IPS-20b (cell line): ENCODE data around the gene NOL6.
"Not testable (repeated sequence)": the region's sequence is repeated elsewhere in the genome, so short reads cannot be mapped to it uniquely, and the experiment has no call there.

Source experiments
- H3K27ac ChIP-seq: one replicate; pipeline ENCODE4 v1.5.1; 2013; ENCODE audit warnings: low read length
- H3K27me3 ChIP-seq: 2 replicates; pipeline ENCODE4 v1.6.1; 2013; ENCODE audit warnings: mild to moderate bottlenecking, low read length, inconsistent platforms; ENCODE audit not compliant: insufficient read depth
- H3K36me3 ChIP-seq: 2 replicates; pipeline ENCODE4 v1.6.1; 2013; ENCODE audit warnings: low read depth, mild to moderate bottlenecking, inconsistent platforms, low read length, moderate library complexity; ENCODE audit not compliant: insufficient read depth
- H3K4me1 ChIP-seq: 2 replicates; pipeline ENCODE4 v1.6.1; 2013; ENCODE audit warnings: mild to moderate bottlenecking, control low read depth, inconsistent platforms, low read length, moderate library complexity; ENCODE audit not compliant: insufficient read depth
- H3K4me3 ChIP-seq: 2 replicates; pipeline ENCODE4 v1.5.1; 2013; ENCODE audit warnings: mild to moderate bottlenecking, low read length, inconsistent platforms
- H3K9ac ChIP-seq: 2 replicates; pipeline ENCODE4 v1.6.1; 2013; ENCODE audit warnings: low read depth, mild to moderate bottlenecking, inconsistent platforms, low read length, moderate library complexity
- H3K9me3 ChIP-seq: 2 replicates; pipeline ENCODE4 v1.6.1; 2013; ENCODE audit warnings: mild to moderate bottlenecking, low read depth, low read length, inconsistent platforms; ENCODE audit not compliant: insufficient read depth

Gene NOL6

GRCh38 chr9:33473643-33474352 is at the start of gene NOL6:
Gene NOL6, minus strand, starts transcription at chr9:33473924. Its CDS starts 82 bp downstream, at chr9:33473842.
- H3K4me1 ChIP-seq: peaks cover 2% of the 10 kb centered on the region; the same call in 1 of the 2 replicates
- no peak within 1 kb of the TSS for H3K27ac ChIP-seq
- peak within 1 kb of the TSS; percentile 95 for H3K4me3 ChIP-seq
- no peaks in the 10 kb centered on the region for H3K9me3 ChIP-seq
- peak within 1 kb of the TSS; percentile 92 for H3K9ac ChIP-seq
- peaks cover 37% of the 10 kb centered on the region for H3K36me3 ChIP-seq
- no peaks in the 10 kb centered on the region for H3K27me3 ChIP-seq

- H3K4me1 ChIP-seq, H3K4me3 ChIP-seq, H3K36me3 ChIP-seq, H3K9me3 ChIP-seq, H3K9ac ChIP-seq, H3K27ac ChIP-seq: not testable (repeated sequence)
- H3K27me3 ChIP-seq: peaks cover 11% of the 10 kb centered on the region; the same call in 1 of the 2 replicates
These were observed 48.1 kb upstream of the NOL6 start for GRCh38 chr9:33521861-33522260.

- not testable (repeated sequence) for H3K27ac ChIP-seq, H3K4me1 ChIP-seq, H3K4me3 ChIP-seq, H3K36me3 ChIP-seq, H3K9me3 ChIP-seq, H3K27me3 ChIP-seq, H3K9ac ChIP-seq
These were observed 44.3 kb upstream of the NOL6 start for GRCh38 chr9:33517934-33518577.

- no peaks in the 10 kb centered on the region for H3K4me1 ChIP-seq
- no peaks in the 10 kb centered on the region for H3K9me3 ChIP-seq
- H3K9ac ChIP-seq: no peak overlapping the region
- no peaks in the 10 kb centered on the region for H3K36me3 ChIP-seq
- H3K27me3 ChIP-seq: no peaks in the 10 kb centered on the region
- H3K4me3 ChIP-seq: no peak overlapping the region
- H3K27ac ChIP-seq: no peak overlapping the region
These were observed 43.6 kb upstream of the NOL6 start for GRCh38 chr9:33517373-33517772.

- H3K27me3 ChIP-seq, H3K36me3 ChIP-seq, H3K4me1 ChIP-seq, H3K9me3 ChIP-seq, H3K27ac ChIP-seq, H3K4me3 ChIP-seq, H3K9ac ChIP-seq: not testable (repeated sequence)
These were observed 42.7 kb upstream of the NOL6 start for GRCh38 chr9:33516397-33516796.

GRCh38 chr9:33515342-33515995 is 41.7 kb upstream of the NOL6 start:
- not testable (repeated sequence) for H3K9ac ChIP-seq

GRCh38 chr9:33512535-33512934 is 38.8 kb upstream of the NOL6 start:
- not testable (repeated sequence) for H3K27ac ChIP-seq, H3K9ac ChIP-seq, H3K4me3 ChIP-seq, H3K4me1 ChIP-seq, H3K36me3 ChIP-seq, H3K27me3 ChIP-seq, H3K9me3 ChIP-seq

More at GRCh38 chr9:33515342-33515995, 41.7 kb upstream of the NOL6 start:
- H3K27me3 ChIP-seq, H3K36me3 ChIP-seq, H3K9me3 ChIP-seq, H3K4me3 ChIP-seq, H3K27ac ChIP-seq, H3K4me1 ChIP-seq: not testable (repeated sequence)

GRCh38 chr9:33511184-33511517 is 37.4 kb upstream of the NOL6 start:
- peak overlapping the region; percentile 84; the same call in 1 of the 2 replicates for H3K9ac ChIP-seq
- H3K4me3 ChIP-seq: peak overlapping the region; percentile 83
- H3K27me3 ChIP-seq, H3K9me3 ChIP-seq, H3K27ac ChIP-seq, H3K4me1 ChIP-seq, H3K36me3 ChIP-seq: not testable (repeated sequence)

GRCh38 chr9:33510262-33511183 is 36.8 kb upstream of the NOL6 start:
- Histone ChIP-seq H3K9ac (peak overlapping the region; percentile 84), H3K4me1 (no peaks in the 10 kb centered on the region), H3K4me3 (peak overlapping the region; percentile 83), H3K27me3 (no peaks in the 10 kb centered on the region), H3K27ac (no peak overlapping the region), H3K9me3 (no peaks in the 10 kb centered on the region), H3K36me3 (no peaks in the 10 kb centered on the region)

GRCh38 chr9:33506626-33507370 is 33.1 kb upstream of the NOL6 start:
- H3K9ac ChIP-seq: no peak overlapping the region
- H3K27ac ChIP-seq: no peak overlapping the region

GRCh38 chr9:33498387-33498786 is 24.7 kb upstream of the NOL6 start:
- no peaks in the 10 kb centered on the region for H3K4me1 ChIP-seq
- H3K9ac ChIP-seq: no peak overlapping the region
- H3K4me3 ChIP-seq: no peak overlapping the region
- H3K36me3 ChIP-seq: no peaks in the 10 kb centered on the region
- no peaks in the 10 kb centered on the region for H3K9me3 ChIP-seq
- no peaks in the 10 kb centered on the region for H3K27me3 ChIP-seq
- H3K27ac ChIP-seq: no peak overlapping the region

More at GRCh38 chr9:33506626-33507370, 33.1 kb upstream of the NOL6 start:
- no peak overlapping the region for H3K4me3 ChIP-seq
- no peaks in the 10 kb centered on the region for H3K9me3 ChIP-seq
- no peaks in the 10 kb centered on the region for H3K27me3 ChIP-seq
- no peaks in the 10 kb centered on the region for H3K4me1 ChIP-seq
- H3K36me3 ChIP-seq: no peaks in the 10 kb centered on the region
